ENCODE data around the gene F2RL3. TPM values are rescaled to one million over a fixed set of nuclear protein-coding genes. Genes with fewer than 3 reads are reported as not detected.

The F2RL3 gene
- total RNA-seq, 1 donor from 2014 or later: 0.92 TPM

GRCh38 chr19:16896146-16897028 is 7.6 kb downstream of the F2RL3 start:
- no peaks in the 10 kb centered on the region for H3K36me3 Mint-ChIP-seq (ENCODE audit: low read depth, unreplicated experiment)

GRCh38 chr19:16897029-16897855 is 8.4 kb downstream of the F2RL3 start:
- TF ChIP-seq CTCF (IDR thresholded peaks at IDR 0.05; ENCODE audit: unreplicated experiment): no peak
- H3K4me3 Mint-ChIP-seq (ENCODE audit: unreplicated experiment): no peak overlapping the region
- no peaks in the 10 kb centered on the region for H3K36me3 Mint-ChIP-seq (ENCODE audit: low read depth, unreplicated experiment)
- no peak overlapping the region for H3K27ac Mint-ChIP-seq (ENCODE audit: unreplicated experiment)
- H3K27me3 Mint-ChIP-seq (ENCODE audit: unreplicated experiment): peaks cover 8% of the 10 kb centered on the region
- DNase-seq (ENCODE audit: low spot score): peak; percentile 93
- H3K9me3 Mint-ChIP-seq (ENCODE audit: unreplicated experiment): no peaks in the 10 kb centered on the region
- H3K4me1 Mint-ChIP-seq (ENCODE audit: unreplicated experiment): peaks cover 3% of the 10 kb centered on the region

More at GRCh38 chr19:16896146-16897028, 7.6 kb downstream of the F2RL3 start:
- H3K9me3 Mint-ChIP-seq (ENCODE audit: unreplicated experiment): no peaks in the 10 kb centered on the region
- peaks cover 3% of the 10 kb centered on the region for H3K4me1 Mint-ChIP-seq (ENCODE audit: unreplicated experiment)
- peak; percentile 28 for DNase-seq (ENCODE audit: low spot score)
- H3K27ac Mint-ChIP-seq (ENCODE audit: unreplicated experiment): no peak overlapping the region
- peaks cover 10% of the 10 kb centered on the region for H3K27me3 Mint-ChIP-seq (ENCODE audit: unreplicated experiment)
- no peak for TF ChIP-seq CTCF (IDR thresholded peaks at IDR 0.05; ENCODE audit: unreplicated experiment)
- H3K4me3 Mint-ChIP-seq (ENCODE audit: unreplicated experiment): peak overlapping the region; percentile 67

- TF ChIP-seq CTCF (IDR thresholded peaks at IDR 0.05; ENCODE audit: unreplicated experiment): no peak
- DNase-seq (ENCODE audit: low spot score): no peak
- Mint-ChIP-seq H3K36me3 (ENCODE audit: low read depth, unreplicated experiment) (no peaks in the 10 kb centered on the region), H3K4me3 (ENCODE audit: unreplicated experiment) (no peak overlapping the region), H3K27me3 (ENCODE audit: unreplicated experiment) (peaks cover 8% of the 10 kb centered on the region), H3K9me3 (ENCODE audit: unreplicated experiment) (no peaks in the 10 kb centered on the region), H3K27ac (ENCODE audit: unreplicated experiment) (no peak overlapping the region), H3K4me1 (ENCODE audit: unreplicated experiment) (peaks cover 3% of the 10 kb centered on the region)
Measured at GRCh38 chr19:16897856-16898161, 9.0 kb downstream of the F2RL3 start.

GRCh38 chr19:16898361-16899015 is 9.7 kb downstream of the F2RL3 start:
- no peak for TF ChIP-seq CTCF (IDR thresholded peaks at IDR 0.05; ENCODE audit: unreplicated experiment)
- peak overlapping the region; percentile 73 for H3K4me3 Mint-ChIP-seq (ENCODE audit: unreplicated experiment)
- no peaks in the 10 kb centered on the region for H3K36me3 Mint-ChIP-seq (ENCODE audit: low read depth, unreplicated experiment)
- H3K27me3 Mint-ChIP-seq (ENCODE audit: unreplicated experiment): peaks cover 8% of the 10 kb centered on the region
- H3K4me1 Mint-ChIP-seq (ENCODE audit: unreplicated experiment): peaks cover 3% of the 10 kb centered on the region
- no peak overlapping the region for H3K27ac Mint-ChIP-seq (ENCODE audit: unreplicated experiment)
- H3K9me3 Mint-ChIP-seq (ENCODE audit: unreplicated experiment): no peaks in the 10 kb centered on the region
- no peak for DNase-seq (ENCODE audit: low spot score)

All from endothelial cell (in vitro differentiated cells).